HepG2 (cell line): ENCODE data around the gene OR52I1. TPM values are rescaled to one million over a fixed set of nuclear protein-coding genes. Genes with fewer than 3 reads are reported as not detected.

Experiments
- ATAC-seq: fragments of 200-7000 bp; cut with Tn5 transposase; 3 replicates; pipeline ENCODE4 v1.9.1; 2020; ENCODE audit warnings: mild to moderate bottlenecking, moderate library complexity
- BruUV-seq: library from RNA; stranded (reverse); fragments of 400-500 nt; replicated peaks from 2 replicates; lab custom pipeline; 2021; lab: Mats Ljungman, UMichigan
- CTCF ChIA-PET: fragments of 300-600 bp; formaldehyde crosslinking; extraction: SDS; loops from one replicate; lab custom pipeline; 2021; ENCODE audit warnings: low total read pairs, inconsistent platforms, low intra/inter-chr PET ratio; lab: Yijun Ruan, JAX
- POLR2A ChIA-PET: fragments of 350-600 bp; sonication (Branson Sonifier 250); formaldehyde crosslinking; loops from one replicate; lab custom pipeline; 2020; ENCODE audit warnings: antibody characterized with exemption, inconsistent platforms; lab: Yijun Ruan, JAX
- DNase-seq: peaks from one replicate; pipeline ENCODE4 v3.0.0-alpha.2; 2015; ENCODE audit warnings: low spot score
- FAIRE-seq: peaks from 3 replicates; lab custom pipeline; 2011; peaks lifted over from hg19 to GRCh38; lab: Jason Lieb, UNC
- H2AFZ ChIP-seq: one replicate; pipeline ENCODE4 v1.6.1; 2011; ENCODE audit warnings: low read length, inconsistent platforms
- H3K27ac ChIP-seq: fragments of 300-600 bp; 3 replicates; pipeline ENCODE4 v1.8.0; 2011; ENCODE audit warnings: mixed run types, mild to moderate bottlenecking, mixed read lengths, low read length, inconsistent platforms; ENCODE audit not compliant: insufficient read depth; ENCODE audit errors: extremely low read length
- H3K27me3 ChIP-seq, 2 experiments: fragments of 200-600 bp in 1 of 2; 2 replicates in 1 of 2; 3 replicates in 1 of 2; pipeline versions ENCODE4 v1.6.0 to v1.8.0; 2011; ENCODE audit warnings: low read length in 2 of 2, mild to moderate bottlenecking in 2 of 2, moderate library complexity in 2 of 2, inconsistent platforms in 1 of 2; ENCODE audit not compliant: insufficient read depth in 2 of 2, control insufficient read depth in 1 of 2
- H3K36me3 ChIP-seq, 2 experiments: fragments of 200-600 bp in 1 of 2; replicated peaks in 1 of 2; 2 replicates in 1 of 2; 3 replicates in 1 of 2; pipeline versions ENCODE4 v1.5.1 to v1.8.0; 2011; ENCODE audit warnings: low read length in 2 of 2, inconsistent platforms in 1 of 2; ENCODE audit not compliant: insufficient read depth in 2 of 2, control insufficient read depth in 1 of 2
- H3K4me1 ChIP-seq: 2 replicates; pipeline ENCODE4 v1.5.1; 2012; ENCODE audit warnings: low read length, inconsistent platforms; ENCODE audit not compliant: insufficient read depth
- H3K4me2 ChIP-seq: 2 replicates; pipeline ENCODE4 v1.6.0; 2011; ENCODE audit warnings: low read depth, low read length, inconsistent platforms
- H3K4me3 ChIP-seq, 3 experiments: fragments of 200-600 bp in 1 of 3; sonication (generic), shearing (Covaris generic) in 1 of 3; replicated peaks in 1 of 3; 2 replicates each; pipeline ENCODE4 v1.5.1; 2011 to 2016; ENCODE audit warnings: low read length in 3 of 3, inconsistent platforms in 2 of 3, low read depth in 2 of 3, mild to moderate bottlenecking in 2 of 3, control low read depth in 1 of 3, mixed read lengths in 1 of 3; ENCODE audit not compliant: insufficient read depth in 1 of 3
- H3K79me2 ChIP-seq: one replicate; pipeline ENCODE4 v1.6.1; 2011; ENCODE audit warnings: low read length, inconsistent platforms; ENCODE audit not compliant: insufficient read depth
- H3K9ac ChIP-seq: 2 replicates; pipeline ENCODE4 v1.6.0; 2011; ENCODE audit warnings: mild to moderate bottlenecking, low read depth, low read length, inconsistent platforms; ENCODE audit not compliant: insufficient read depth
- H3K9me3 ChIP-seq: 2 replicates; pipeline ENCODE4 v1.5.1; 2012; ENCODE audit warnings: mild to moderate bottlenecking, low read length
- H4K20me1 ChIP-seq: 2 replicates; pipeline ENCODE4 v1.6.0; 2011; ENCODE audit warnings: inconsistent platforms, mild to moderate bottlenecking, low read length, moderate library complexity; ENCODE audit not compliant: insufficient read depth
- BCLAF1 ChIP-seq: fragments of 450-650 bp; IDR thresholded peaks from 2 replicates; pipeline ENCODE4 v1.6.1; 2017; ENCODE audit warnings: mild to moderate bottlenecking
- KAT8 ChIP-seq: IDR thresholded peaks from 2 replicates; pipeline ENCODE4 v1.6.1; 2016; ENCODE audit warnings: missing genetic modification reagents, missing compliant biosample characterization
- RELA ChIP-seq: sonication (generic); formaldehyde crosslinking; IDR thresholded peaks from 2 replicates; pipeline ENCODE4 v1.4.0; 2020; ENCODE audit warnings: missing genetic modification reagents
- REPIN1 ChIP-seq: sonication (generic); formaldehyde crosslinking; IDR thresholded peaks from 2 replicates; pipeline ENCODE4 v1.8.0; 2022; ENCODE audit warnings: missing genetic modification reagents, low read depth, mild to moderate bottlenecking, borderline replicate concordance
- SAFB2 ChIP-seq: sonication (generic); formaldehyde crosslinking; IDR thresholded peaks from 2 replicates; pipeline ENCODE4 v1.5.1; 2020; ENCODE audit warnings: missing genetic modification reagents, low read depth, mild to moderate bottlenecking, borderline replicate concordance
- TAF15 ChIP-seq: fragments of 200-400 bp; formaldehyde crosslinking; IDR thresholded peaks from one replicate; pipeline ENCODE4 v1.6.1; 2018; ENCODE audit warnings: mild to moderate bottlenecking, low read depth, low read length; ENCODE audit not compliant: poor library complexity, severe bottlenecking
- ZFX ChIP-seq: sonication (generic); formaldehyde crosslinking; IDR thresholded peaks from 2 replicates; pipeline ENCODE4 v1.4.0; 2020; ENCODE audit warnings: mild to moderate bottlenecking, low read depth, missing genetic modification reagents, moderate library complexity
- ZNF124 ChIP-seq: sonication (generic); formaldehyde crosslinking; IDR thresholded peaks from 2 replicates; pipeline ENCODE4 v1.4.0; 2020; ENCODE audit warnings: missing genetic modification reagents
- ZNF496 ChIP-seq: sonication (generic); formaldehyde crosslinking; IDR thresholded peaks from 2 replicates; pipeline ENCODE4 v1.8.1; 2023; ENCODE audit warnings: mild to moderate bottlenecking, moderate library complexity, missing genetic modification reagents; ENCODE audit not compliant: insufficient replicate concordance
- ZNF709 ChIP-seq: sonication (generic); formaldehyde crosslinking; IDR thresholded peaks from 2 replicates; pipeline ENCODE4 v1.5.0; 2020; ENCODE audit warnings: mild to moderate bottlenecking, missing genetic modification reagents
- ZNF83 ChIP-seq: sonication (generic); formaldehyde crosslinking; IDR thresholded peaks from 2 replicates; pipeline ENCODE4 v1.4.0; 2020; ENCODE audit warnings: missing genetic modification reagents, mild to moderate bottlenecking, borderline replicate concordance
- in situ Hi-C: cut with HindIII; loops from 2 replicates; pipeline ENCODE4 v1.10.0; 2017; ENCODE audit warnings: low pct_unique_long_range_greater_than_20kb; ENCODE audit not compliant: extremely low pct_ligation_motif_present
- intact Hi-C: fragments of 100-400 bp; cut with micrococcal nuclease; formaldehyde crosslinking; loops from one replicate; pipeline ENCODE4 v1.10.0; 2022; ENCODE audit not compliant: unreplicated experiment
- polyA plus RNA-seq, 8 experiments: library from polyadenylated mRNA; depleted of rRNA in 3 of 8; stranded (reverse) in 7 of 8; unstranded in 1 of 8; fragments of >200 nt; fragmentation: Illumina TruSeq in 4 of 8; extraction: Trizol in 4 of 8; gene quantifications; 2 replicates each; pipeline versions ENCODE4 v1.2.1 to v1.2.3, GENCODE V29; 2011 to 2016; ENCODE audit warnings: low read depth in 4 of 8, missing spikeins in 1 of 8, mixed read lengths in 1 of 8; ENCODE audit not compliant: insufficient read depth in 1 of 8
- total RNA-seq, 5 experiments: library from RNA; depleted of rRNA; stranded (reverse); fragments of >200 nt; fragmentation: Illumina TruSeq; extraction: Trizol; gene quantifications; 2 replicates each; pipeline ENCODE4 v1.2.3, GENCODE V29; 2016; ENCODE audit warnings: low read depth in 1 of 5
- TF ChIP-seq, protein P1 (sequence below): IDR thresholded peaks from 2 replicates; pipeline ENCODE4 v1.6.1; 2018; ENCODE audit warnings: missing genetic modification reagents, mild to moderate bottlenecking, missing compliant biosample characterization
- TF ChIP-seq, protein P2 (sequence below): sonication (generic); formaldehyde crosslinking; IDR thresholded peaks from 2 replicates; pipeline ENCODE4 v1.4.0; 2020; ENCODE audit warnings: mild to moderate bottlenecking, low read depth, missing genetic modification reagents
- TF ChIP-seq, protein P3 (sequence below): sonication (generic); formaldehyde crosslinking; IDR thresholded peaks from 2 replicates; pipeline ENCODE4 v1.5.1; 2020; ENCODE audit warnings: mild to moderate bottlenecking, missing genetic modification reagents, borderline replicate concordance

Gene OR52I1
- total and polyA plus RNA-seq, 2 of the 13 experiments (the other 11 are each of a cell fraction or from before 2014, with no cell fraction given), result not detected

DNA sequence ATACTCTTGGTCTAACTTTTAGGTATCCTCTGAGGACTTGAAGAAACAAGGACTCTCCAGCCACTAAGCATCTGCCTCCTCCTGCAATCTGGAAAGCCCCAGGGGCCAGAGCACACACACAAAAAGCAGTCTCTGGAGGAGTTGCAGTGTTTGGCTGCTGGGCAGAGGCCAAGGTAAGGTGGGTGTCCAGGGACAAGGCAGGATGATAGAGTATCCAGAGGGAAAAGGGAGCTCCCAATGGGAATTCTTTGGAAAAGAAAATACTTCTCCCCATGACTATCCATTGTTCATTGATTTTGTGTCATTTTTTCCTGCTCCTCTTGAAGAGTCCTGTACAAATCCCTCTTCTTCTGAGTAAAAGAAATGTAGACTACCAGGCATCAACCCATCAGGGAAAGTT lies 12.4 kb upstream of the OR52I1 start, which contains the start of gene OR52I2:
Gene OR52I2 (plus strand): TSS at position 301 of the 400 bp plus-strand sequence.
- in situ Hi-C loops, result no loop called here
- CTCF ChIA-PET, result no interaction called here
- TF ChIP-seq, protein P1, sequence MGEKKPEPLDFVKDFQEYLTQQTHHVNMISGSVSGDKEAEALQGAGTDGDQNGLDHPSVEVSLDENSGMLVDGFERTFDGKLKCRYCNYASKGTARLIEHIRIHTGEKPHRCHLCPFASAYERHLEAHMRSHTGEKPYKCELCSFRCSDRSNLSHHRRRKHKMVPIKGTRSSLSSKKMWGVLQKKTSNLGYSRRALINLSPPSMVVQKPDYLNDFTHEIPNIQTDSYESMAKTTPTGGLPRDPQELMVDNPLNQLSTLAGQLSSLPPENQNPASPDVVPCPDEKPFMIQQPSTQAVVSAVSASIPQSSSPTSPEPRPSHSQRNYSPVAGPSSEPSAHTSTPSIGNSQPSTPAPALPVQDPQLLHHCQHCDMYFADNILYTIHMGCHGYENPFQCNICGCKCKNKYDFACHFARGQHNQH (CRISPR knock-in tag), result no peak
- TF ChIP-seq, protein P2, sequence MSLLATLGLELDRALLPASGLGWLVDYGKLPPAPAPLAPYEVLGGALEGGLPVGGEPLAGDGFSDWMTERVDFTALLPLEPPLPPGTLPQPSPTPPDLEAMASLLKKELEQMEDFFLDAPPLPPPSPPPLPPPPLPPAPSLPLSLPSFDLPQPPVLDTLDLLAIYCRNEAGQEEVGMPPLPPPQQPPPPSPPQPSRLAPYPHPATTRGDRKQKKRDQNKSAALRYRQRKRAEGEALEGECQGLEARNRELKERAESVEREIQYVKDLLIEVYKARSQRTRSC, result no peak
- TF ChIP-seq REPIN1 (CRISPR knock-in tag), result no peak
- no peak for TF ChIP-seq ZNF83 (CRISPR knock-in tag)
- TF ChIP-seq TAF15, result no peak
- no peak for TF ChIP-seq ZNF709 (CRISPR knock-in tag)
- no peak for TF ChIP-seq ZNF124 (CRISPR knock-in tag)
- TF ChIP-seq SAFB2 (CRISPR knock-in tag), result no peak
- TF ChIP-seq ZNF496 (CRISPR knock-in tag), result no peak
- TF ChIP-seq ZFX, result no peak
- TF ChIP-seq, protein P3, sequence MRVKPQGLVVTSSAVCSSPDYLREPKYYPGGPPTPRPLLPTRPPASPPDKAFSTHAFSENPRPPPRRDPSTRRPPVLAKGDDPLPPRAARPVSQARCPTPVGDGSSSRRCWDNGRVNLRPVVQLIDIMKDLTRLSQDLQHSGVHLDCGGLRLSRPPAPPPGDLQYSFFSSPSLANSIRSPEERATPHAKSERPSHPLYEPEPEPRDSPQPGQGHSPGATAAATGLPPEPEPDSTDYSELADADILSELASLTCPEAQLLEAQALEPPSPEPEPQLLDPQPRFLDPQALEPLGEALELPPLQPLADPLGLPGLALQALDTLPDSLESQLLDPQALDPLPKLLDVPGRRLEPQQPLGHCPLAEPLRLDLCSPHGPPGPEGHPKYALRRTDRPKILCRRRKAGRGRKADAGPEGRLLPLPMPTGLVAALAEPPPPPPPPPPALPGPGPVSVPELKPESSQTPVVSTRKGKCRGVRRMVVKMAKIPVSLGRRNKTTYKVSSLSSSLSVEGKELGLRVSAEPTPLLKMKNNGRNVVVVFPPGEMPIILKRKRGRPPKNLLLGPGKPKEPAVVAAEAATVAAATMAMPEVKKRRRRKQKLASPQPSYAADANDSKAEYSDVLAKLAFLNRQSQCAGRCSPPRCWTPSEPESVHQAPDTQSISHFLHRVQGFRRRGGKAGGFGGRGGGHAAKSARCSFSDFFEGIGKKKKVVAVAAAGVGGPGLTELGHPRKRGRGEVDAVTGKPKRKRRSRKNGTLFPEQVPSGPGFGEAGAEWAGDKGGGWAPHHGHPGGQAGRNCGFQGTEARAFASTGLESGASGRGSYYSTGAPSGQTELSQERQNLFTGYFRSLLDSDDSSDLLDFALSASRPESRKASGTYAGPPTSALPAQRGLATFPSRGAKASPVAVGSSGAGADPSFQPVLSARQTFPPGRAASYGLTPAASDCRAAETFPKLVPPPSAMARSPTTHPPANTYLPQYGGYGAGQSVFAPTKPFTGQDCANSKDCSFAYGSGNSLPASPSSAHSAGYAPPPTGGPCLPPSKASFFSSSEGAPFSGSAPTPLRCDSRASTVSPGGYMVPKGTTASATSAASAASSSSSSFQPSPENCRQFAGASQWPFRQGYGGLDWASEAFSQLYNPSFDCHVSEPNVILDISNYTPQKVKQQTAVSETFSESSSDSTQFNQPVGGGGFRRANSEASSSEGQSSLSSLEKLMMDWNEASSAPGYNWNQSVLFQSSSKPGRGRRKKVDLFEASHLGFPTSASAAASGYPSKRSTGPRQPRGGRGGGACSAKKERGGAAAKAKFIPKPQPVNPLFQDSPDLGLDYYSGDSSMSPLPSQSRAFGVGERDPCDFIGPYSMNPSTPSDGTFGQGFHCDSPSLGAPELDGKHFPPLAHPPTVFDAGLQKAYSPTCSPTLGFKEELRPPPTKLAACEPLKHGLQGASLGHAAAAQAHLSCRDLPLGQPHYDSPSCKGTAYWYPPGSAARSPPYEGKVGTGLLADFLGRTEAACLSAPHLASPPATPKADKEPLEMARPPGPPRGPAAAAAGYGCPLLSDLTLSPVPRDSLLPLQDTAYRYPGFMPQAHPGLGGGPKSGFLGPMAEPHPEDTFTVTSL (CRISPR knock-in tag), result no peak
- TF ChIP-seq BCLAF1, result no peak
- no peak for TF ChIP-seq RELA (CRISPR knock-in tag)
- TF ChIP-seq KAT8, result no peak

More for the DNA sequence above, 12.4 kb upstream of the OR52I1 start, which contains the start of gene OR52I2:
- H3K36me3 ChIP-seq, result no peaks in the 10 kb centered on the region
- H3K79me2 ChIP-seq, result no peaks in the 10 kb centered on the region
- ATAC-seq (no peak), DNase-seq (no peak), FAIRE-seq (no peak)
- no peak within 1 kb of the TSS for H3K9ac ChIP-seq
- POLR2A ChIA-PET, result no interaction called here
- no peaks in the 10 kb centered on the region for H3K4me1 ChIP-seq
- BruUV-seq, result no TSS peak
- no peaks in the 10 kb centered on the region for H3K9me3 ChIP-seq
- intact Hi-C loops, result no loop called here
- no peak within 1 kb of the TSS for H3K4me3 ChIP-seq
- peaks cover 0 to 15% of the 10 kb centered on the region in 2 experiments; a peak in 2 of 5 replicates for H3K27me3 ChIP-seq
- H4K20me1 ChIP-seq, result no peaks in the 10 kb centered on the region
- H3K4me2 ChIP-seq, result no peak within 1 kb of the TSS
- H3K27ac ChIP-seq, result no peak within 1 kb of the TSS
- no peak within 1 kb of the TSS for H2AFZ ChIP-seq
